Stimulated activated CD8-positive, alpha-beta memory T cell treated with anti-CD3 and anti-CD28 coated beads, Interleukin-4, amount 100 ng/mL, for 1 hour (primary cell): ENCODE results near the gene SMU1.
A peak's percentile ranks its signal among the peaks of the same experiment; 100 is the strongest.

Experiments
- DNase-seq, 2 donors: peaks; one replicate each; pipeline ENCODE4 v3.0.0-alpha.2; 2020; ENCODE audit warnings: low read depth in 2 of 2, low spot score in 1 of 2

SMU1 gene

GRCh38 chr9:33046061-33046460, 30.4 kb downstream of the SMU1 start:
- no peak for DNase-seq

- DNase-seq: no peak
These were observed 31.7 kb downstream of the SMU1 start for GRCh38 chr9:33044677-33045282.

DNA sequence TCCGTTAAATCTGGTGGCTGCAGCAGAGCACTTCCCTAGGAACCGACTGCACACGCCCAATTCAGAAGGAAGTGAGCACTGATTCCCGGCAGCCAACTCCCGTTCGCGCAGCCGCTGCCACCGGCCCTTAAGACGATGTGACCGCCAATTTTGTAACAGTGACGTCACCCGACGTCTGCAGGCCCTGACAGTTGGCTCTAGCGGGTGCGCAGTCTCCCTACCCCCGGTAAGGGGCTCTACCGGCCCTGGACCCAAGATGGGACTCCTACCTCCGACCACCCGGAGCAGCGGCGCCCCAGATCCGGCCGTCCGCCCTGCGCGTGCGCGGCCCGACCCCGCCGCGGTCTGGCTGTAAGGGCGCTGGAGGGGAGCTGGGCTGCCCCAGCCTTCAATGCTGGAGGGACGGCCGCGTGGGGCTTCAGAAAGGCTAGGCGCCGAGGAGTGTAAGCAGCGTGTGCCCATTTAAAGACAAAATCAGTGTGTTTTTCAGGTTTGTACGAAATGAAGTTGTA, 32.3 kb downstream of the SMU1 start:
- DNase-seq: peak; percentile 13 to 22

GRCh38 chr9:33043671-33044070, 32.8 kb downstream of the SMU1 start:
- DNase-seq: no peak

- DNase-seq: no peak
These were observed 34.0 kb downstream of the SMU1 start for GRCh38 chr9:33042473-33042872.

GRCh38 chr9:33041432-33042188, 34.9 kb downstream of the SMU1 start:
- DNase-seq: no peak

DNA sequence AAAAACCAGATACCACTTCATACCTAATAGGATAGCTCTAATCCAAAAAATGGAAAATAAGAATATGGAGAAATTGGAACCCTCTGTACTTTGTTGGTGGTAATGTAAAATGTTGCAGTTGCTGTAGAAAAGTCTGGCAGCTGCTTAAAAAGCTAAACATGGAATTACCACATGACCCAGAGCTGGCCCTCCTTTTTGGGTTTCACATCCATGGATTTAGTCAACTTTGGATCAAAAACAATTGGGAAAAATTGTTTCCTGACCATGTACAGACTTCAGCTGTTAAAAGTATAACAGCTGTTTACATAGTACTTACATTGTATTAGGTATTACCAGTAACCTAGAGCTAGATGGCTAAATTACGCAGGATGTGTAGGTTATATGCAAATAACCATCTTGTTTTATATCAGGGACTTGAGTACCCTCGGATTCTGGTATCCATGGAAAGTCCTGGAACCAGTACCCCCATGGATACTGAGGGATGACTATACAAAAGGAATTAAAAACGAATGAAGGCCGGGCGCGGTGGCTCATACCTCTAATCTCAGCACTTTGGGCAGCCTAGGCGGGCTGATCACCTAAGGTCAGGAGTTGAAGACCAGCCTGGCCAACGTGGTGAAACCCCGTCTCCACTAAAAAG, 35.6 kb downstream of the SMU1 start:
- DNase-seq: no peak

- DNase-seq: no peak
These were observed 43.6 kb downstream of the SMU1 start for GRCh38 chr9:33032865-33033264.

GRCh38 chr9:33032292-33032691, 44.2 kb downstream of the SMU1 start:
- DNase-seq: no peak

GRCh38 chr9:33030285-33030684, 46.2 kb downstream of the SMU1 start:
- DNase-seq: no peak

- DNase-seq: no peak
These were observed 47.2 kb downstream of the SMU1 start for GRCh38 chr9:33029231-33029786.

DNA sequence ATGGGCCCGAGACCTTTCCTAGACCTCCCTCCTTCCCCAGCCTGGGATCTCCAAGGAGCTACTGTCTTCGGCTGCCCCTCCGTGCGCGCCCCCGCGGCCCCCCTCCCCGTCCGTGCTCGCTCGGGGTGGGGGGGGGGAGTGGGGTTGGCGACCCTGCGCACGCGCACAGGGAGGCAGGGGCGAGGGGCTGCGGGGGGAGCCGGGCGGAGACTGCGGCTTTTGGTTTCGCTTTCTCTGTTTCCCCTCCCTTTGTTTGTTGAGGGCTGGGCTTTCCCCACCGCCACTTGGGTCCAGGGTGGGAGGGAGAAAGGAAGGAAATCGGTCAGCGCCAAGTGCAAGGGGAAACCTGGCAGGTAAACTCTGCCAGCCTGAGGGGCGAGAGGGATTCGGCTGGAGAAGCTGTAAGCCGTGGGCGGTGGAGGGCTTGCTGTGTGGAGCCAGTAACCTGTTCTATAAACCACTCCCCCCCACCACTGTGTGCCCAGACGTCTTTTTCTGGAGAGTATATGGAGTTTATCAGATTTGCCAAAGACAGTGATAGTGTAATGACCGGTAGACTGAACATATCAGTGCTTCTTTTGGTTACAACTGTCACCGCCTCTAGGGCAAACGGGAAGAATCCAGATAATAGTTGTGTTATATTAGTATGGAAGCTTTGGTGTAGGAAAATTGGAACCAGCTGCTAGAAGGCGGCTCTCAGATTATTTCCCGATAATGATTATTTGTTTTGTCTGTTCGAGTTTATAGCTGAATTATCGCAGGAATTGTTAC, 50.7 kb downstream of the SMU1 start:
- peak; percentile 38 to 59 for DNase-seq

DNA sequence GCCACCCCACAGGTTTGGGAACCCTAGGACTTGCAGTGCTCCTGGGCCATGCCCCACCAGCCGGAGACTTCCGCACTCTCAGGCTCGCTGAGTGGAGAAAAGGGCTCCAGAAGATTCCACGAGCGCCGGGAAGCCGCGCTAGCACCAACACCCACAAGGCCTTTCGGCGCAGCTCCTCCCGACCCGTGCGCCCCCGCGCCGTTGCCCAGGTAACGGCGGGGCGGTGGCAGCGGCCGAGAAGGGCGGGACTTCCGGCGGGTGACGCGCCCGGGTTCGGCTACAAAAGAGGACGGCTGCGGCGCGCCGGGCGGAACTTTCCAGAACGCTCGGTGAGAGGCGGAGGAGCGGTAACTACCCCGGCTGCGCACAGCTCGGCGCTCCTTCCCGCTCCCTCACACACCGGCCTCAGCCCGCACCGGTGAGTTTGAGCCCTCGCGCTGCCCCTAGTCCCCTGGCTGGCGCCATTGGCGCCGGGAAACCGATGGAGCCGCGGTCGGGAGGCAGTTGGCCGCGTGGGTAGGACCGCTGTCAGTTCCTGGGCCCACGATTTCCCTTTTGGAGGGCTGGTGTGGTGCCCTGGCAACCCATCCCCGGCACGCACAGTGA, 51.4 kb downstream of the SMU1 start, which contains the start of gene DNAJA1:
Gene DNAJA1 (plus strand): TSS at position 308 of the 606 bp plus-strand sequence. CDS start 1,212 bp downstream, outside the sequence.
- peak; percentile 94 to 96 for DNase-seq

GRCh38 chr9:33024126-33024965, 52.1 kb downstream of the SMU1 start:
- no peak for DNase-seq

DNA sequence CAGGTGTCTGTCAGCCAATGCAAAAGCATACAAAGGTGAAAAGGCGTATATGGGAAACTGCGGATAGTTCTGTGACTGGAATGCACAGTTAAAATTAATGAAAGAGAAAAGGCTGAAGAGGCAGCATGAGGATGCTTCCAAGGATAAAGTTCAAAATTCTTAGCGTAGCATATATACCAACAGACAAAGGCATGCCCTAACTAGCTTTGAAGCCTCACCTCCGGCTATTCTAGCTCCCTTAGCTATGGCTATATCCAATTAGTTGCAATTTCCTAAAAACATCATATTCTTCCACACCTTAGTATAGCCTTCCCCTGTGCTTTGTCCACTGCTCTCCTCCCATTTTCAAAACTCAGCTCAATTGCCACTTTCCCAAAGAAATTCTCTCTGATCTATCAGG, 52.8 kb downstream of the SMU1 start:
- no peak for DNase-seq

DNA sequence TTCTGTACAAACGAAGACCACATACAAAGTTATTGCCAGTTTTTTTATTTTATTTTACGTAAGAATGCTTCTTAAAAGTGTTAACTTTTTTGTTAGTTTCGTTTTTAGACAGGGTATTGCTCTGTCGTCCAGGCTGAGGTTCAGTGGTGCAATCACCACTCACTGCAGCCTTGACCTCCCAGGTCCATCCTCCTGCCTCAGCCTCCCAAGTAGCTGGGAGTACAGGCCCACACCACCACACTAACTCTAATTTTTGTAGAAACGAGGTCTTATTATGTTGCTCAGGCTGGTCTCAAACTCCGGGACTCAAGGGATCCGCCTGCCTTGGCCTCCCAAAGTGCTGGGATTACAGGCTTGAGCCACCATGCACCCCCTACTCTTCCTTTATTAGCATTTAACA, 53.7 kb downstream of the SMU1 start:
- no peak for DNase-seq

DNA sequence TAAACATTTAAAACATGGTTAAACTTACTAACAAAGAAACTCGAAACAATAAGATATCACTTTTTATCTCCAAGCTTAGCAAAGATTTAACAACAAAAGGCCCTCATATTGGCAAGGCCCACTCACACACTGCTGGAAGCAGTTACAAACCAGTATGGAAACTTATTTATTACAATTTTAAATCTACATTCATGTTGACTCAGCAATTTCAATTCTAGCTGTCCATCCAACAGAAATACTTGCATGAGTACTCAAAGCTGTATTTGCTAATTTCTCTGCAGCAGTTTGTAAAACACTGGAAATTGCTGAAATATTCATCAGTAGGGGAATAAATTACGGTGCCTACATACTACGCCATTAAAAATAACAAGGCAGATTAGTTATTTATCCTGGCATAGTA, 54.2 kb downstream of the SMU1 start:
- no peak for DNase-seq

DNA sequence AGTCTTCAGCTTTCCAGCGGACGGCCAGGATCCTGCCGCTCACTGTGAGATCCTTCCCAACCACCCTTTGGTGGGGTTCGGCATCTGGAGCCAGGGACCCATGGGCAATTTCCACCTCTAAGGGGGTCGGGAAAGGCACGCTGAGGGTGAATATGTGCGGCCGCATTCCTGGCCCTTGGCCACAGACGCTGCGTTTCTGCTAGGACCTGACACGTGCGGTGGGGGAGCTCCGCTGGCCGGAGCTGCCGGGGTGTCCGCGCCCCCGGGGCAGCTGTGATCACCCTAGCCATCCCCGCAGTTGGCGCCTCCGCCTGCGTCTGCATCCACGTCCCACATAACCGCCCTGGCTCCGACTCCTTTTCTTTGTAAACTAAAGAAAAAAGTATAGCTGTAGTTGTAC, 56.7 kb downstream of the SMU1 start:
- no peak for DNase-seq

DNA sequence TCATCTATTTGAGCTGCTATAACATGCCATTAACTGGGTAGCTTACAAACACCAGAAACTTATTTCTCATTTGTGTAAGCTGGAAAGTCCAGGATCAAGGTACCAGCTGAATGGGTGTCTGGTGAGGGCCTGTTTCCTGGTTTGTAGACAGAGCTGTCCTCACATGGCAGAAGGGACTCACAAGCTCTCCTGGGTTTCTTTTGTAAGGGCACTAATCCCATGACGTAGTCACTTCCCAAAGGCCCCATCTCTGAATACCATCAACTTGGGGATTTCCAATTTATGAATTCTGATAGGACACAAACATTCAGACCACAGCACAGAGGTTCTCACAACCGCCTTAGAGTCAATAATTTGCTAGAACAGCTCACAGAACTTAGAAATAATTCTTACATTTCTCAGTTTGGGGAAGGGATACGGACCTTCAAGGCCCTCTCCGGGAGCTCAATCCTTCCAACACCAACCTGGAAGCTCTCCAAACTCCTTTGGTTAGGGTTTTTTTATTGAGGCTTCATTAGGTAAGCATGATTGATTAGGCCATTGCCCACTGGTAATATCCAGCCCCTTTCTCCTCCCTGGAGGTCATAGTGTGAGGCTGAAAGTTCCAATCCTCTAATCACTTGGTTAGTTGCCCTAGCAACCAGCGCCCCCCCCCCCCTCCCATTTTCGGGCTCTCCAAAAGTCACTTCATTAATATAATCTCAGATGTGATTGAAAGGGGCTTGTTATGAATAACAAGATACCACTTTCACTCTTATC, 59.0 kb downstream of the SMU1 start:
- no peak for DNase-seq
